ENCODE results near the gene C20orf173. TPM values are rescaled to one million over a fixed set of nuclear protein-coding genes. Genes with fewer than 3 reads are reported as not detected.

The C20orf173 gene
- total and polyA plus RNA-seq, 2 experiments from 2014 or later, result not detected

- no peaks in the 10 kb centered on the region for H4K20me1 ChIP-seq (ENCODE audit: insufficient read depth)
- H3F3A ChIP-seq (ENCODE audit: insufficient read depth), result no peaks in the 10 kb centered on the region
- H3K27ac ChIP-seq, result no peak overlapping the region
- H3K27me3 ChIP-seq (replicated peaks; ENCODE audit: insufficient read depth), result no peaks in the 10 kb centered on the region
- H3K4me1 ChIP-seq (ENCODE audit: insufficient read depth), result no peaks in the 10 kb centered on the region
- no peak overlapping the region for H2AFZ ChIP-seq
- H3K36me3 ChIP-seq (ENCODE audit: low read depth), result peaks cover 15% of the 10 kb centered on the region; the same call in 1 of the 2 replicates
- no peaks in the 10 kb centered on the region for H3K9me2 ChIP-seq (ENCODE audit: insufficient read depth)
- TF ChIP-seq EZH2 (IDR thresholded peaks at IDR 0.05; ENCODE audit: insufficient read depth, poor library complexity, severe bottlenecking), result no peak
- TF ChIP-seq EZH2phosphoT487 (IDR thresholded peaks at IDR 0.05; ENCODE audit: insufficient read depth, low read depth), result no peak
- 87 to 89% methylated on average over 9 of the region's 9 CpGs for WGBS, 2 experiments (ENCODE audit: low coverage in 1 of 2, low lambda C conversion rate in 2 of 2, missing lambda C conversion rate in 2 of 2)
- in situ Hi-C loops (cut with MboI), result no loop called here
- H3K9ac ChIP-seq, result no peak overlapping the region
- no peak for DNase-seq
- no peaks in the 10 kb centered on the region for H3K79me2 ChIP-seq (ENCODE audit: insufficient read depth)
- no peaks in the 10 kb centered on the region for H3K9me3 ChIP-seq (ENCODE audit: low read depth)
- H3K4me3 ChIP-seq, result no peak overlapping the region
- H3K4me2 ChIP-seq (ENCODE audit: unreplicated experiment), result no peak overlapping the region
These were observed 31.7 kb downstream of the C20orf173 start for GRCh38 chr20:35497780-35498189.

- H3K9me3 ChIP-seq (ENCODE audit: low read depth), result no peaks in the 10 kb centered on the region
- H3K9me2 ChIP-seq (ENCODE audit: insufficient read depth), result no peaks in the 10 kb centered on the region
- no peaks in the 10 kb centered on the region for H3K4me1 ChIP-seq (ENCODE audit: insufficient read depth)
- no peaks in the 10 kb centered on the region for H3F3A ChIP-seq (ENCODE audit: insufficient read depth)
- no peak overlapping the region for H3K9ac ChIP-seq
- no peaks in the 10 kb centered on the region for H4K20me1 ChIP-seq (ENCODE audit: insufficient read depth)
- H3K27ac ChIP-seq, result no peak overlapping the region
- no peak for DNase-seq
- H3K36me3 ChIP-seq (ENCODE audit: low read depth), result peaks cover 14% of the 10 kb centered on the region; the same call in 1 of the 2 replicates
- no peak overlapping the region for H3K4me3 ChIP-seq
- TF ChIP-seq EZH2 (IDR thresholded peaks at IDR 0.05; ENCODE audit: insufficient read depth, poor library complexity, severe bottlenecking), result no peak
- no peak for TF ChIP-seq EZH2phosphoT487 (IDR thresholded peaks at IDR 0.05; ENCODE audit: insufficient read depth, low read depth)
- H3K27me3 ChIP-seq (replicated peaks; ENCODE audit: insufficient read depth), result no peaks in the 10 kb centered on the region
- in situ Hi-C loops (cut with MboI), result no loop called here
- H3K4me2 ChIP-seq (ENCODE audit: unreplicated experiment), result no peak overlapping the region
- WGBS, 2 experiments (ENCODE audit: low coverage in 1 of 2, low lambda C conversion rate in 2 of 2, missing lambda C conversion rate in 2 of 2), result 85 to 86% methylated on average over 5 of the region's 5 CpGs
- no peak overlapping the region for H2AFZ ChIP-seq
- H3K79me2 ChIP-seq (ENCODE audit: insufficient read depth), result no peaks in the 10 kb centered on the region
These were observed 32.1 kb downstream of the C20orf173 start for GRCh38 chr20:35497320-35497719.

- Histone ChIP-seq H3K27me3 (replicated peaks; ENCODE audit: insufficient read depth) (no peaks in the 10 kb centered on the region), H4K20me1 (ENCODE audit: insufficient read depth) (no peaks in the 10 kb centered on the region), H3K4me1 (ENCODE audit: insufficient read depth) (no peaks in the 10 kb centered on the region), H2AFZ (no peak overlapping the region), H3K27ac (no peak overlapping the region), H3K4me2 (ENCODE audit: unreplicated experiment) (no peak overlapping the region), H3F3A (ENCODE audit: insufficient read depth) (no peaks in the 10 kb centered on the region), H3K9me2 (ENCODE audit: insufficient read depth) (no peaks in the 10 kb centered on the region), H3K9me3 (ENCODE audit: low read depth) (no peaks in the 10 kb centered on the region), H3K36me3 (ENCODE audit: low read depth) (peaks cover 12% of the 10 kb centered on the region; the same call in 1 of the 2 replicates), H3K9ac (no peak overlapping the region), H3K4me3 (no peak overlapping the region), H3K79me2 (ENCODE audit: insufficient read depth) (no peaks in the 10 kb centered on the region)
- WGBS, 2 experiments (ENCODE audit: low coverage in 1 of 2, low lambda C conversion rate in 2 of 2, missing lambda C conversion rate in 2 of 2), result 97 to 100% methylated on average over 3 of the region's 3 CpGs
- TF ChIP-seq EZH2 (IDR thresholded peaks at IDR 0.05; ENCODE audit: insufficient read depth, poor library complexity, severe bottlenecking) (no peak), EZH2phosphoT487 (IDR thresholded peaks at IDR 0.05; ENCODE audit: insufficient read depth, low read depth) (no peak)
- no peak for DNase-seq
- in situ Hi-C loops (cut with MboI), result no loop called here
These were observed 33.0 kb downstream of the C20orf173 start for GRCh38 chr20:35496481-35496880.

- no peak for DNase-seq
- Histone ChIP-seq H3K36me3 (ENCODE audit: low read depth) (peaks cover 9% of the 10 kb centered on the region; the same call in 1 of the 2 replicates), H3K4me3 (no peak overlapping the region), H3K9me3 (ENCODE audit: low read depth) (no peaks in the 10 kb centered on the region), H3K27me3 (replicated peaks; ENCODE audit: insufficient read depth) (no peaks in the 10 kb centered on the region), H3F3A (ENCODE audit: insufficient read depth) (no peaks in the 10 kb centered on the region), H3K9me2 (ENCODE audit: insufficient read depth) (no peaks in the 10 kb centered on the region), H2AFZ (no peak overlapping the region), H3K27ac (no peak overlapping the region), H3K4me2 (ENCODE audit: unreplicated experiment) (no peak overlapping the region), H4K20me1 (ENCODE audit: insufficient read depth) (no peaks in the 10 kb centered on the region), H3K4me1 (ENCODE audit: insufficient read depth) (no peaks in the 10 kb centered on the region), H3K79me2 (ENCODE audit: insufficient read depth) (no peaks in the 10 kb centered on the region), H3K9ac (no peak overlapping the region)
- TF ChIP-seq EZH2phosphoT487 (IDR thresholded peaks at IDR 0.05; ENCODE audit: insufficient read depth, low read depth) (no peak), EZH2 (IDR thresholded peaks at IDR 0.05; ENCODE audit: insufficient read depth, poor library complexity, severe bottlenecking) (no peak)
- WGBS, 2 experiments (ENCODE audit: low coverage in 1 of 2, low lambda C conversion rate in 2 of 2, missing lambda C conversion rate in 2 of 2), result 98 to 99% methylated on average over 6 of the region's 6 CpGs
- in situ Hi-C loops (cut with MboI), result no loop called here
These were observed 37.1 kb downstream of the C20orf173 start for GRCh38 chr20:35492352-35492751.

GRCh38 chr20:35491823-35492222 is 37.6 kb downstream of the C20orf173 start:
- no peaks in the 10 kb centered on the region for H3K9me2 ChIP-seq (ENCODE audit: insufficient read depth)
- H3K4me3 ChIP-seq, result no peak overlapping the region
- H3K4me2 ChIP-seq (ENCODE audit: unreplicated experiment), result no peak overlapping the region
- 97 to 100% methylated on average over 3 to 5 of the region's 5 CpGs for WGBS, 2 experiments (ENCODE audit: low coverage in 1 of 2, low lambda C conversion rate in 2 of 2, missing lambda C conversion rate in 2 of 2)
- H3K9ac ChIP-seq, result no peak overlapping the region
- peaks cover 10% of the 10 kb centered on the region; the same call in 1 of the 2 replicates for H3K36me3 ChIP-seq (ENCODE audit: low read depth)
- DNase-seq, result no peak
- H3K9me3 ChIP-seq (ENCODE audit: low read depth), result no peaks in the 10 kb centered on the region
- no peaks in the 10 kb centered on the region for H3F3A ChIP-seq (ENCODE audit: insufficient read depth)
- no peaks in the 10 kb centered on the region for H3K79me2 ChIP-seq (ENCODE audit: insufficient read depth)
- TF ChIP-seq EZH2phosphoT487 (IDR thresholded peaks at IDR 0.05; ENCODE audit: insufficient read depth, low read depth) (no peak), EZH2 (IDR thresholded peaks at IDR 0.05; ENCODE audit: insufficient read depth, poor library complexity, severe bottlenecking) (no peak)
- no peaks in the 10 kb centered on the region for H3K4me1 ChIP-seq (ENCODE audit: insufficient read depth)
- no peaks in the 10 kb centered on the region for H3K27me3 ChIP-seq (replicated peaks; ENCODE audit: insufficient read depth)
- H2AFZ ChIP-seq, result no peak overlapping the region
- in situ Hi-C loops (cut with MboI), result no loop called here
- no peaks in the 10 kb centered on the region for H4K20me1 ChIP-seq (ENCODE audit: insufficient read depth)
- H3K27ac ChIP-seq, result no peak overlapping the region
